ENCODE data around the gene CEP112.

- no peak for TF ChIP-seq CTCF (IDR thresholded peaks at IDR 0.05)
- TF ChIP-seq POLR2AphosphoS5 (IDR thresholded peaks at IDR 0.05): no peak
- TF ChIP-seq POLR2A (IDR thresholded peaks at IDR 0.05): no peak
These were observed 148.5 kb downstream of the CEP112 start for GRCh38 chr17:66043419-66043818.
